T-helper 22 cell (primary cell): Measurements from ENCODE around the gene GABRB3.
"Not testable (repeated sequence)": the region's sequence is repeated elsewhere in the genome, so short reads cannot be mapped to it uniquely, and the experiment has no call there.

Source experiments
- DNase-seq: peaks from one replicate; pipeline ENCODE4 v3.0.0-alpha.2; 2020; ENCODE audit warnings: low read depth

Gene GABRB3

GRCh38 chr15:26736502-26737248 lies 36.2 kb downstream of the GABRB3 start:
- DNase-seq: no peak

GRCh38 chr15:26731965-26732364 lies 40.9 kb downstream of the GABRB3 start:
- DNase-seq: no peak

- no peak for DNase-seq
These were observed 43.3 kb downstream of the GABRB3 start for GRCh38 chr15:26729581-26729980.

- DNase-seq: no peak
These were observed 43.8 kb downstream of the GABRB3 start for GRCh38 chr15:26729030-26729429.

GRCh38 chr15:26724381-26725150 lies 48.3 kb downstream of the GABRB3 start:
- no peak for DNase-seq

- DNase-seq: no peak
These were observed 50.2 kb downstream of the GABRB3 start for GRCh38 chr15:26722621-26723160.

- no peak for DNase-seq
These were observed 51.5 kb downstream of the GABRB3 start for GRCh38 chr15:26721232-26721967.

GRCh38 chr15:26720546-26720945 lies 52.3 kb downstream of the GABRB3 start:
- DNase-seq: no peak

GRCh38 chr15:26719866-26720265 lies 53.0 kb downstream of the GABRB3 start:
- DNase-seq: not testable (repeated sequence)

- no peak for DNase-seq
These were observed 56.8 kb downstream of the GABRB3 start for GRCh38 chr15:26716069-26716468.

- no peak for DNase-seq
These were observed 59.4 kb downstream of the GABRB3 start for GRCh38 chr15:26713498-26713897.

GRCh38 chr15:26712335-26712734 lies 60.5 kb downstream of the GABRB3 start:
- DNase-seq: no peak

- DNase-seq: no peak
These were observed 61.4 kb downstream of the GABRB3 start for GRCh38 chr15:26711445-26711844.

GRCh38 chr15:26702381-26702780 lies 70.5 kb downstream of the GABRB3 start:
- DNase-seq: no peak

- no peak for DNase-seq
These were observed 74.3 kb downstream of the GABRB3 start for GRCh38 chr15:26698555-26698954.

- no peak for DNase-seq
These were observed 75.0 kb downstream of the GABRB3 start for GRCh38 chr15:26697913-26698312.

GRCh38 chr15:26691249-26691648 lies 81.6 kb downstream of the GABRB3 start:
- no peak for DNase-seq

- DNase-seq: no peak
These were observed 82.1 kb downstream of the GABRB3 start for GRCh38 chr15:26690778-26691177.

GRCh38 chr15:26689462-26689861 lies 83.4 kb downstream of the GABRB3 start:
- no peak for DNase-seq

GRCh38 chr15:26686547-26687187 lies 86.2 kb downstream of the GABRB3 start:
- no peak for DNase-seq

- DNase-seq: no peak
These were observed 90.2 kb downstream of the GABRB3 start for GRCh38 chr15:26682598-26683164.

- DNase-seq: no peak
These were observed 92.9 kb downstream of the GABRB3 start for GRCh38 chr15:26679927-26680326.
